GM19455 (cell line): Measurements from ENCODE around the gene GUK1.
"Not testable (repeated sequence)": the region's sequence is repeated elsewhere in the genome, so short reads cannot be mapped to it uniquely, and the experiment has no call there.

Experiments
- ATAC-seq: cut with Tn5 transposase; IDR thresholded peaks from one replicate; pipeline ENCODE4 v1.9.1; 2021; ENCODE audit not compliant: unreplicated experiment

Gene GUK1

GRCh38 chr1:228175316-228176023 is 35.4 kb downstream of the GUK1 start:
- no peak for ATAC-seq

- no peak for ATAC-seq
These were observed 35.9 kb downstream of the GUK1 start for GRCh38 chr1:228176024-228176395.

- ATAC-seq, result no peak
These were observed 36.5 kb downstream of the GUK1 start for GRCh38 chr1:228176461-228177182.

- no peak for ATAC-seq
These were observed 37.0 kb downstream of the GUK1 start for GRCh38 chr1:228177183-228177475.

GRCh38 chr1:228177721-228178710 is 37.9 kb downstream of the GUK1 start:
- no peak for ATAC-seq

- no peak for ATAC-seq
These were observed 38.9 kb downstream of the GUK1 start for GRCh38 chr1:228178737-228179684.

- no peak for ATAC-seq
These were observed 40.3 kb downstream of the GUK1 start for GRCh38 chr1:228180271-228180958.

GRCh38 chr1:228180959-228181644 is 41.0 kb downstream of the GUK1 start:
- ATAC-seq, result no peak

GRCh38 chr1:228181645-228182034 is 41.6 kb downstream of the GUK1 start:
- ATAC-seq, result no peak

- no peak for ATAC-seq
These were observed 42.4 kb downstream of the GUK1 start for GRCh38 chr1:228182296-228183030.

- no peak for ATAC-seq
These were observed 44.1 kb downstream of the GUK1 start for GRCh38 chr1:228184152-228184551.

- ATAC-seq, result no peak
These were observed 45.5 kb downstream of the GUK1 start for GRCh38 chr1:228185641-228185965.

GRCh38 chr1:228188249-228188648 is 48.2 kb downstream of the GUK1 start:
- ATAC-seq, result not testable (repeated sequence)

GRCh38 chr1:228190182-228190581 is 50.1 kb downstream of the GUK1 start:
- ATAC-seq, result no peak

- no peak for ATAC-seq
These were observed 50.7 kb downstream of the GUK1 start for GRCh38 chr1:228190778-228191177.

GRCh38 chr1:228194436-228194835 is 54.4 kb downstream of the GUK1 start:
- ATAC-seq, result no peak

GRCh38 chr1:228194921-228195812 is 55.1 kb downstream of the GUK1 start:
- ATAC-seq, result no peak
